Activated T-cell treated with anti-CD3 and anti-CD28 coated beads for 24 hours (primary cell): Measurements from ENCODE around the gene CA14.
"Not testable (repeated sequence)": the region's sequence is repeated elsewhere in the genome, so short reads cannot be mapped to it uniquely, and the experiment has no call there.

Experiments
- DNase-seq: peaks from one replicate; pipeline ENCODE4 v3.0.0-alpha.2; 2020; ENCODE audit warnings: low read depth

The CA14 gene

DNA sequence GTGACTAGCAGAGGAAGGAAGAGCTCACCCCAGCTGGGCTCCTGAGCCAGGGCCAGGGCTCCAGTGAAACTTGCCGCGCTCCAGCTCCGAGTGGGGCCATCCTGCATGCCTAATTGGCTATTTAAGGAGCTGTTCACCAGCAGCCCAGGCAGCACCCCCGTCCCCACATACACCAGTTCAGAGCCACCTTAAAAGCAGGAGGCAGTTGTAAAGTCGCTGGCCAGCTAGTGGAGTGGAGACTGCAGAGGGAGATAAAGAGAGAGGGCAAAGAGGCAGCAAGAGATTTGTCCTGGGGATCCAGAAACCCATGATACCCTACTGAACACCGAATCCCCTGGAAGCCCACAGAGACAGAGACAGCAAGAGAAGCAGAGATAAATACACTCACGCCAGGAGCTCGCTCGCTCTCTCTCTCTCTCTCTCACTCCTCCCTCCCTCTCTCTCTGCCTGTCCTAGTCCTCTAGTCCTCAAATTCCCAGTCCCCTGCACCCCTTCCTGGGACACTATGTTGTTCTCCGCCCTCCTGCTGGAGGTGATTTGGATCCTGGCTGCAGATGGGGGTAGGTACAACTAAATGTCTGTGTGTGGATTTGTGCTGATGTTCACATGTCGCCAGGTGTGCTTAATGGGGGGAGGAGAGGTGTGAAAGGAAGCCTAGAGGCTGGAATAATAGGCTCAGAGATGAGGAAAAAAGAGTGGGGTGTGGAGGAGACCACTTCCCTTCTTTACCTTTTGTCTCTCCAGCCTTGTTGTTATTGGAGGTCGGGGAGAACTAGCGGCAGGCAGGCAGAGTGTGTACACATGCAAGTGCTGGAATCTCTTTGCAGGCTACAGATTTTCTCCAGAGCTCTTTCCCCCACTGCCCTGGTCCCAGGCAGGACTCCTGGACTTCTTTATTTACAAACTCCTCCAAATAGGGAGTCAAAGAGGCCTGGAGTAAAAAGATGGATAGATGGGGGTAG is at the start of gene CA14:
Gene CA14, plus strand, starts transcription at position 151 of the 962 bp plus-strand sequence. Its CDS starts 355 bp downstream, at position 506.
- no peak for DNase-seq

DNA sequence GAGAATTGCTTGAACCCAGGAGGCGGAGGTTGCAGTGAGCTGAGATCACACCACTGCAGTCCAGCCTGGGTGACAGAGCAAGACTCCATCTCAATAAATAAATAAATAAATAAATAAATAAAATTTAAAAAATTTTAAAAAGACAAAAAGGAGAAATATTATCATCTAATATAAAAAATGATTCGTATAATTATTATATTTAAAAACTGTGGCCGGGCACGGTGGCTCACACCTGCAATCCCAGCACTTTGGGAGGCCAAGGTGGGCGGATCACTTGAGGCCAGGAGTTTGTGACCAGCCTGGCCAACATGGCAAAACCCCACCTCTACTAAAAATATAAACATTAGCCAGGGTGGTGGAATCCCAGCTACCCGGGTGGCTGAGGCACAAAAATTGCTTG is 49.1 kb upstream of the CA14 start:
- DNase-seq, result not testable (repeated sequence)

DNA sequence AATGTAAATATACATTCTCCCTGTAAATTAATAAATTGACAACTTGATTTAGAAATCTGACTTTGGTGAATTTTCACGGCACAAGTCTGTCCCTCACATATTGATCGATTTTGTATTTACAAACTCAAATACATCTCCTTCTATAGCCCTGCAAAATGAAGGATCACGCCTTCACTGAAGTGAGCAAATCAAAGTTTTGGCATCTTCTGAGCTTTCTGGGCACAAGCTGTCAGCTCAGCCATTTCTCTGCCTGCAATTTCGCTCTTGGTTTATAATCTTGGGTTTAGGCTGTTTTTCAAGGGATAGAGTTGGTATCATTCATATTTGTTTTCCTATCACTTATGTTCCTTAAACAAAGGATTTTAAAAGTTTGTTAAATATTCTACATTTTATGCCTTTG is 47.5 kb upstream of the CA14 start:
- DNase-seq, result no peak

DNA sequence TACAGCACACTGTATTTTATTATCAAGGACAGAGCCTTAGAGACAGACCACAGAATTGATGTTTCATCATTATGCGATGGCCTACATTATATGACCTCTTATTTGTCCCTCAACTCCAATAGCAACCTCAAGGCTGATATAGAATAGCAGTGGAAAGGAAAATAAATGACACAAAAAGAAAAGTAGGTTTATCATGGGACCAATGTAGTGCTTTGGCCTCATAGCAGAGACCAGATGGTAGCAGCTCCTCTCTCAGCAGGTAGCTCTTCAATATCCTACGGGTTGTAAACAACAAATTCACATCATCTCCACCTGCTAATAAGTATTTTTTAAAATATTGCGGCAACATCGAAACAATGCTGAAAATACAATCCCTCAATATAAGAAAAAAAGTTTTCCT is 46.9 kb upstream of the CA14 start:
- DNase-seq, result no peak

DNA sequence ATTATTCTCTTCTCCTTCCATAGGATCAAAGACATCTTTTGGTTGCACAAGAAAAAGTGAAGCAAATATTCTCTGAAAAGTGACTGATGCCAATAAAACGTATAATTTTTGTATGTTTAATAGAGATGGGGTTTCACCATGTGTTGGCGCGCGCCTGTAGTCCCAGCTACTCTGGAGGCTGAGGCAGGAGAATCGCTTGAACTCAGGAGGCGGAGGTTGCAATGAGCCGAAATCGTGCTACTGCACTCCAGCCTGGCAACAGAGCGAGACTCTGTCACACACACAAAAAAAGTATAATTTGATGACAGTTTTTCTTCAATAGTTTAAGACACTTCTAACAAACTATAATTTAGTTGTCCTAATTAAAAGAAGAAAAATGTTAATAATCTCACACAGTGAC is 45.5 kb upstream of the CA14 start:
- DNase-seq, result no peak

DNA sequence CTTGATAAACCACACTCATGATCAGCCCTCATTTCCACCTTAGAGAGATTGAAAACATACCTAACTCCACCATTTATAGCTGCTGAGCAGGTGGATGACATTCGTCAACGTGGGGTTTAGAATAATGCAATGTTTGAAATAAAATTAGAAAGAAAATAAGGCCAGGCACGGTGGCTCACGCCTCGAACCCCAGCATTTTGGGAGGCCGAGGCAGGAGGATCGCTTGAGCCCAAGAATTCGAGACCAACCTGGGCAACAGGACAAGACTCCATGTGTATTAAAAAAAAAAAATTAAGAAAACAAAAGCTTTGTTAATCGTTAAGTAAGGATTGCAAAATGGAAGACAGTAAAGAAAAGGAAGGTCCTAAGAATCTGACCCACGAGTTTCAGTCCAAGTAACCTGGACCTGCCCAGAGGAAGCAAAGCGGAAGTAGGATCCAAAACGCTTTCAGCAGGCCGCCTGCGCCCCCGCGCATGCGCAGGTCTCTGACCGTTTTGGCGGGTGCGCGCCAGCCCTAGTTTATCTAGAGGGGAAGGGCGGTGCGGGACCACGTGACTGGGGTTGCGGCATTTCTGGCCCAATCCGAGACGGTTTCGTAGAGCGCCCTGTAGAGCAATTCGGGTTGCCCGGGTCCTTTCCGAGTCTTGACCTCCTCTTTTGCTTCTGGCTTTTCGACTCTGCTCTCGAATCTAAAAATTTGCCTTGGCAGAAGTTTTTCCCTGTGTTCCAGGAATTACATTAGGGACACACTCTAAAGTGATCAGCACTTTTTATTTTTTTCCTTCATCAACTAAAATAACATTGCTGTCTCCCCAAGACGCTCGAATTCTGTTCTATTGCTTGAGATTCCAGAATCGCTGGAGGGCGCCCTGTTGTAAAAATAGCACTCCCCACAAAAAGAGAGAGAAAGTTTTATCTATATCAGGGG is 44.1 kb upstream of the CA14 start:
- DNase-seq, result peak; percentile 88

DNA sequence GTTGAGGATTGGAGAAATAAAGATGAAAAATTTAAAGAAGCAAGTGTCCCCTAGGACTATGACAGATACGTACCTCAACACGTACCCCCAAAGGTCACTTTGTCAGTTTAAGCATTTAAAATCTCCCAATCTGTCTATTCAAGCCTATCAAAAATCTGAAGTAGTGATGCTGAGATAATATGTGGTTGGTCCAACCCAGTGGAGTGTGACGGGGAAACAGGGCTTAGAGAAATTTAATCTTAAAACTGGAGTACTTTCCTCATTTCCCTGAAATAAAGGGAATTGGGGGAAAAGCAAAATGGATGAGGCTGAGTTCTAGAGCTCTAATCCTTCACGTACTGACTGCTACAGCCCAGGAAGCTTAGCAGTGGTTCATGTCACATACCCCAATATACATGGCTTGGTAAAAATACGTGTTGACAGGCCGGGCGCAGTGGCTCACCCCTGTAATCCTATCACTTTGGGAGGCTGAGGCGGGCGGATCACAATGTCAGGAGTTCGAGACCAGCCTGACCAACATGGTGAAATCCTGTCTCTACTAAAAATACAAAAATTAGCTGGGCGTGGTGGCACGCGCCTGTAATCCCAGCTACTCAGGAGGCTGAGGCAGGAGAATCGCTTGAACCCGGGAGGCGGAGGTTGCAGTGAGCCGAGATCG is 43.3 kb upstream of the CA14 start:
- not testable (repeated sequence) for DNase-seq

DNA sequence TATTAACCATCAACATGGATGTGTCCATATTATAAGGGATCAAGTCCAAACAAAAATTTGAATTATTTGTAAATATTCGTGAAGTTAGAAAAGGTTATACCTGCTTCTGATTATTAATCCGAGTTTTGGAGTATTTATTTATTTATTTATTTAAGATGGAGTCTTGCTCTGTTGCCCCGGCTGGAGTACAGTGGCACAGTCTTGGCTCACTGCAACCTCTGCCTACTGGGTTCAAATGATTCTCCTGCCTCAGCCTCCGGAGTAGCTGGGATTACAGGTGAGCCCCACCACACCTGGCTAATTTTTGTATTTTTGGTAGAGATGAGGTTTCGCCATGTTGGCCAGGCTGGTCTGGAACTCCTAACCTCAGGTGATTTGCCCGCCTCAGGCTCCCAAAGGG is 41.7 kb upstream of the CA14 start:
- DNase-seq, result not testable (repeated sequence)

DNA sequence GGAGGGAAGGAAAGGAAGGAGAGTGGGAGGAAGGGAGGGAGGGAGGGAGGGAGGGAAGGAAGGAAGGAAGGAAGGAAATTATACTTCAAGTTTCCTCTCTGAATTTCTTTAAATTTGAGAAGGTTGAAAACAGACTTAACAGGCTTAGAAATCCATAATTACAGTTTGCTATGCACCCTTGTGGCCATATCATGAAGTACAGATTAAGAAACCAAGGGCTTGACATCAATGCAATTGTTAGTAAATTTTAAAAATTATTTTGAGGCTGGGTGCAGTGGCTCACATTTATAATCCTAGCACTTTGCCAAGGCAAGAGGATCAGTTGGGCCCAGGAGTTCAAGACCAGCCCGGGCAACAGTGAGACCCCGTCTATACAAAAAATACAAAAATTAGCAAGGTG is 36.0 kb upstream of the CA14 start:
- DNase-seq, result no peak

DNA sequence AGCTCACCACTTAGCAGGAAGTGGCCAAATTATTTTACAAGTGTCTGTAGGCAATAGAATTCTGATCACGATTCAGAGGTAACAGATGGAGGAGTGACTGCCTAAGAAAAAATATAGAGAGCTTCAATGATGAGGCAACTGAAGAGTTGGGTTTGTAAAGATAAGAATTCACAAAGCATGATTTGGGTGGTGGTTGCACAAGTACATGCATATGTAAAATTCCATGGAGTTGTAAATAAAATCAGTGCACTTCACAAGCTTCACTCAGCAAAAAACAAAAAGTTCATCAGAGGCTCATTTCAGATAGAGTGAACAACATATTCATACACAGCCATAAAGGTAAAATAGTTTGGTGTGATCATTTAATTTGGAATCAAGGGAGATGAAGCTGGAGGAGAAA is 32.6 kb upstream of the CA14 start:
- DNase-seq, result no peak

DNA sequence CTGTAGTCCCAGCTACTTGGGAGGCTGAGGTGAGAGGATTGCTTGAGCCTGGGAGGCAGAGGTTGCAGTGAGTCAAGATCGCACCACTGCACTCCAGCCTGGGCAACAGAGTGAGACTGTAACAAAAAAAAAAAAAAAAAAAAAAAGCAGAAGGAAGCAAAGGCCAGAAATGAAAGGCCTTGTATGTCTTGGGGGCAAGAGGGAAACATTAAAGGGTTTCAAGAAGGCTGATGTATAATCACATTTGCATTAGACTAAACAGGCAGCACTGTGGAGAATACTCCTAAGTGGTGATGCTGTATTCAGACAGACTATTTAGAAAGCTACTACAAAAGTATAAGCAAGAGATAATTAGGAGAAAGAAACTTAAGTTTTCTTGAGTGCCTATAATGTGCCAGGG is 32.0 kb upstream of the CA14 start:
- DNase-seq, result no peak

DNA sequence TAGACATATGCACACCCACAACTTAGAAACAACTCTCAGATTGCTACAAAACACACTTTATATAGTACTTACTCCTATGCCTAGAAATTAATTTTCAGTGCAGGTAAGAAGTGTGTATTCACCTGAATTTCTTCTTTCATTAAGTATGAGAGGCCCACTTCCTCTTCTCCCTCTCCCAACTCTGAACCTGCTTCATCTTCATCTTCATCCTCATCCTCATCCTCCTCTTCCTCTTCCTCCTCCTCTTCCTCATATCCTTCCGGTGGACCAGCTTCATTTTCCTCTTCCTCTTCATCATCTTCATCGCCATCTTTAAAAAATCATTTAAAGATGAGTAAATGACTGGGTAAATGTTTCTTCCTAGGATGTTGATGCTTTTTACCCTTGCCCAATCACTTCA is 31.1 kb upstream of the CA14 start:
- DNase-seq, result no peak

DNA sequence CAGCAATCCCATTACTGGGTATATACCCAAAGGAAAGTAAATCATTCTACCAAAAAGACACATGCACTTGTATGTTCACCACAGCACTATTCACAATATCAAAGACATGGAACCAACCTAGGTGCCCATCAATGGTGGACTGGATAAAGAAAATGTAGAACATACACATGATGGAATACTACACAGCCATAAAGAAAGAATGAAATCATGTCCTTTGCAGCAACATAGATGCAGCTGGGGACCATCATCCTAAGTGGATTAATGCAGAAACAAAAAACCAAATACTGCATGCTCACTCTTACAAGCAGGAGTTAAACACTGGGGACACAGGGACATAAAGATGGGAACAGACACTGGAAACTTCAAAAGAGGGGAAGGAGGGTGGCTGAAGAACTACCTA is 30.3 kb upstream of the CA14 start:
- DNase-seq, result no peak

DNA sequence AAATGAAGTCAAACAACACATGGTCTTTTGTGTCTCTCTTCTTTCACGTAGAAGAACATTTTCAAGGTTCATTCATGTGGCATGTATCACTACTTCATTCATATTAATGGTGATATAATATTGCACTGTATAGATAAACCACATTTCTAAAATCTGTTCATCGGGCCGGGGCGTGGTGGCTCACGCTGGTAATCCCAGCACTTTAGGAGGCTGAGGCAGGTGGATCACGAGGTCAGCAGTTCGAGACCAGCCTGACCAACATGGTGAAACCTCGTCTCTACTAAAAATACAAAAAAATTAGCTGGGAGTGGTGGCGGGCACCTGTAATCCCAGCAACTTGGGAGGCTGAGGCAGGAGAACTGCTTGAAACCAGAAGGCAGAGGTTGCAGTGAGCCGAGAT is 29.3 kb upstream of the CA14 start:
- DNase-seq, result not testable (repeated sequence)

DNA sequence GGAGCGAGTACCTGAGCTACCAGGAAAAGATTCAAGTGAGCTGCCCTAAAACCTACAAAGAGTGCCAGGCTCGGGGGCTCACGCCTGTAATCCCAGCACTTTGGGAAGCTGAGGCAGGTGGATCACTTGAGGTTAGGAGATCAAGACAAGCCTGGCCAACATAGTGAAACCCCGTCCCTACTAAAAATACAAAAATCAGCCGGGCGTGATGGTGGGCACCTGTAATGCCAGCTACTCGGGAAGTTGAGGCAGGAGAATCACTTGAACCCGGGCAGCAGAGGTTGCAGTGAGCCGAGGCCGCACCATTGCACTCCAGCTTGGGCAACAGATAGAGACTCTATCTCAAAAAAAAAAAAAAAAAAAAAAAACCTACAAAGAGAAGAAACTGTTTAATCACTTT is 24.7 kb upstream of the CA14 start:
- not testable (repeated sequence) for DNase-seq

DNA sequence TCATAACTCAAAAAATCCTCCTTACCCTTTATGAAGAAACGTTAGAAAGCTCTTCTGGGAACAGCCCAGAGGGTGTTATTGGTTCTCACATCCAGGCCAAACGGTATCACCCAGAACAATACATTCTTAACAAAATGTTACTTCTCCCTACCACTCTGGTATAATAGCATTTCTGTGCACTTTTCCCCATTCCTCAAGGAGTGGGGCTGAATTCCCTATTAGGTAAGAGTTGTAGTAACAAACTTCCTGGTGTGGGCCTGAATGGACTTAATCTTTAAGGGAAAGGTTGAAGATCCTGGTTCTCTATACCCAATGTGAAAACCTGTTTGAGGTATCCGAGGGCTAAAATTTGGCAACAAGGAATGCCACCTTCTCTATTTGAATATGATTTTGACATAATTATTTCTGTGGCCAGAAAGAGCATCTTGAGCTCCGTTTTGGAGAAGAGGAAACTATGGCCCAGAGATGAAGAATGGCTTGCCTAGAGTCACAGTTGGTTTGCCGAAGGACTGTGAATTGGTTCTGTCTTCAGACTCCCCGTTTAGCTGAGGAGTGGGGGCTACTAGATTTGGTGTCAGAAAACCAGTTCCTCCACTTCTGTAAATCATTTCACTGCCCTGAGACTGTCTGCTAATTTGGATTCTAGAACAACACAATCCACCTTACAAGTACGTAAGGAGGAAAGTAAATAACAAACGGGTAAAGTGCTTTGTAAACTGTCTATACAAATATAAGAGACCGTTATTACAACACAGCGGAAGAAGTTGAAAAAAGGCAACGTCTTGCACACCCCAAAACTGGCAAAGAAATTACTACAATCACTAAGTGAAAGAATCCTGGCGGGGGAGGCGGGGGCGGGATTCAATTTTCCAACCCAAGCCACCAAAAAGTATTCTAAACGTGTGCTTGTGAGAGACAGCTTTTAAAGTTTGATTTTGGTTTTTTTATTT is 23.9 kb upstream of the CA14 start:
- DNase-seq, result peak; percentile 31

DNA sequence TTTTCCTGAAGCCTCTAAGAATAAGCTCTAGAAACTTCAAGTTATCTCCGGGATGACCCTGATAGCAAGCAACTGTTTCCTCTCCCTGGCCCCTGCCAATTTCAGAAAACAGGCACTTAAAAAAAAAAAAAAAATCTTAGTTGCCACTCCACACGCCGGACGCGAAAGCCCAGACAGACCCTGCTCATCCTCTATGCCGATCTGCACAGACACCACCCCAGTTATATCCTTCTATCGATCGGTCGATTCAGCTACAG is 23.3 kb upstream of the CA14 start:
- DNase-seq, result no peak

DNA sequence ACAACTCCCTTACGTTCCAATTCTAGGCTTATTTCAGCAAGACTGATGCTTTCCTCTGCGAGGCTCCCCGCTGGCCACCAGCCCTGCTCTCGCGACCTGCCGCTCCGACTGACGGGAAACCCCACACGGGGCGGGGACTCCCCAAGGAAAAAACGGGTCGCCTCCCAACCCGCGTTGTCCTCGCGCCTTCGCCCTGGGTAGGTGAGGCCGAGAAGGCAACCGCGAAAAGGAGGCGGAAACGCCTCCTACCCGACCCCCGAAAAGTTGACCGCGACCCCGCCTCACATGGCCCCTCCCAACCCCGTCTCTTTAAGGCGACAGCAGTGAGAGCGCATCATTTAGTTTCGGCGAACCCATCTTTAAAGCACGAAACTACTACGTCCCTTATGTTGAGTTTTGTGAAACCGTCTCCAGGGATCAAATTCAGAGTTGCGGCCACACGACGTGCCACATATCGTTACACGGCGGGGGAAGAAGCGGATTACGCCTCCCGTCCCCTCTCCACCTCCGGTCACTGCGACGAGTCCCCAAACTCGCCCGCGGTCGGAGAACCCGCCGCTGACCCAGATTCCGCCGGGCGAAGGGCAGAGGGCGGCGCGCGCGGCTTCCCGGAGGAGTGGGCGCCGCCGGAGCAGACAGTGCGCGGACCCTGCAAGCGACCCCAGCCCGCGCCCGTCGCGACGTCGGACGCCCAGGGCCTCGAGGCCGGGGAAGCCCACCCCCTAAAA is 22.8 kb upstream of the CA14 start:
- DNase-seq, result peak; percentile 84

DNA sequence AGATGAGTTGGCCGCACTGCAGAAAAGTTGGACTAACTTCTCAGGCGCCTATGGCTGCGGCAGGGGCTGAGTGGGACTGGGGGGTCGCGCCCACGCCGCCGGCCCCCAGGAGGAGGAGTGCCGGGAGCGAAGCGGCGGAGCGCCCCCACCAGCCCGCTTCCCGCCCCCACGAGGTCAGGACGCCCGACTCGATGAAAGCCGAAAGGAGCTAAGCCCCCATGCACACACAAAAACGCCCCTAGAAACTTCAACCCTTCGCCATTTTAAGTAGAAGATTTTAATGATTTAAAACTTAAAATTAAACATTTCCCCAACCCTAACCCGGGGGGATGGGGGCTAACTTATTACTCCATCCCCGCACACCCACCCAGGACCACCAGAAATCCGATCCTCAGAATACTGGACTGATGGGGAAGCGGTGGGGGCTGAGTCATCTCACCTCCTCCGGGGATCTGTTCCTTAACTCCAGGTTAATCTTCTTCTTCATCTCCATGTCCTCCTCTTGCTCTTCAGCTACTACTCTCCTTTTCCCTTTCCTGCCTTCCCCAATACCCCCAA is 22.2 kb upstream of the CA14 start:
- peak; percentile 20 for DNase-seq

DNA sequence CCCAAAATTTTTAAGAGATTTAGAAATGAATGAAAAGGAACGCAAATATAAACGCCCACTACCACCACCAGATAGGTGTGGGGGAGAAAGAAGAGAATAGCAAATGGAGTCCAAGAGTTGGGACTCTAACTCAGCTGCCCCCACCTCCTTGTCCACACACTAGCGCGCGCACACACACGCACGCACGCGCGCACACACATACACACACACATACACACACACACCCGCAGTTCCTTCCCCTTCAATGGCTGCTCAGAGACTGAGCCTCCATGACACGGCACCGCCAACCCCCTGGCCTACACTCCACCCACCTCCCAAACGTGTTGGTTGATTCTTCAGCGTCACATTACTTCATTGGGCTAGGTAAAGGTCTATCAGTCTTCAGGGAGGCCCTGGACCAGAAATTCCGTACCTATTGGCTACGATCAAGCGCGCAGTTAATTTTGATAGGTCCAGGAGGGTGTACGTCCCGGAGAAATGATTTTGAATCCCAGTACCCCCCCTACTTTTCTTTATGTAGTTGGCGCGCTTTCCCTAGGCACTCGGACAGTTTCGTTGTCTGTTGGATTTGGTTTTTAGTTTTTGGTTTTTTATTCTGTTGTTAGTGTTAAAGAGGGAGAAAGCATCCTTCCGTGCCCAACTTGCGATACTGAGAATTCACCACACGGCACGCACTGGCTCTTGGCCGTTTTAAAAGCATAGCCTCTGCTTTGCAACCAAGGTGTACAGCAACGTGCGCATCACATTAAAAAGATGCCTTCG is 21.5 kb upstream of the CA14 start, which contains the start of gene ANP32E:
Gene ANP32E, minus strand, starts transcription at position 261 of the 762 bp plus-strand sequence. CDS start 326 bp downstream, outside the sequence.
- DNase-seq, result peak; percentile 88
